Lower leg skin (tissue), 4 donors: ENCODE data around the gene OTOP3. TPM values are rescaled to one million over a fixed set of nuclear protein-coding genes. Genes with fewer than 3 reads are reported as not detected.

ENCODE experiments used
- DNase-seq, 2 donors: peaks; one replicate each; pipeline ENCODE4 v3.0.0-alpha.2; 2019; ENCODE audit warnings: low spot score in 2 of 2
- H3K4me3 ChIP-seq: fragments of 200-600 bp; sonication (generic); 2 replicates; pipeline ENCODE4 v1.5.1; 2017; ENCODE audit warnings: mild to moderate bottlenecking, low read depth; ENCODE audit not compliant: poor library complexity, severe bottlenecking
- POLR2A ChIP-seq, 2 donors: fragments of 450-650 bp; IDR thresholded peaks; one replicate each; pipeline ENCODE4 v1.6.1; 2016 to 2017; ENCODE audit warnings: antibody characterized with exemption in 2 of 2, mild to moderate bottlenecking in 1 of 2, moderate library complexity in 1 of 2
- WGBS, 2 donors: methylation state at CpG; one replicate each; pipeline ENCODE4 v1.1.5; 2018; 5-methylcytosine and 5-hydroxymethylcytosine counted together
- intact Hi-C: fragments of 100-400 bp; cut with DNase I; formaldehyde crosslinking; loops from one replicate; pipeline ENCODE4 v1.15.0; 2023; ENCODE audit warnings: low total_unique reads
- total RNA-seq, 4 donors: library from RNA; depleted of rRNA; stranded (reverse); fragments of >200 nt; gene quantifications; one replicate each; pipeline ENCODE4 v1.1.0, GENCODE V29; 2016
- TF ChIP-seq, protein P1 (sequence below), 3 donors: fragments of 450-650 bp; IDR thresholded peaks; one replicate each; pipeline ENCODE4 v1.5.1; 2016; ENCODE audit warnings: antibody characterized with exemption in 3 of 3, mild to moderate bottlenecking in 3 of 3, moderate library complexity in 2 of 3

The OTOP3 gene
- total RNA-seq, 4 donors from 2014 or later = 0.64 to 2.3 (median 1.1) TPM; not detected in 1

DNA sequence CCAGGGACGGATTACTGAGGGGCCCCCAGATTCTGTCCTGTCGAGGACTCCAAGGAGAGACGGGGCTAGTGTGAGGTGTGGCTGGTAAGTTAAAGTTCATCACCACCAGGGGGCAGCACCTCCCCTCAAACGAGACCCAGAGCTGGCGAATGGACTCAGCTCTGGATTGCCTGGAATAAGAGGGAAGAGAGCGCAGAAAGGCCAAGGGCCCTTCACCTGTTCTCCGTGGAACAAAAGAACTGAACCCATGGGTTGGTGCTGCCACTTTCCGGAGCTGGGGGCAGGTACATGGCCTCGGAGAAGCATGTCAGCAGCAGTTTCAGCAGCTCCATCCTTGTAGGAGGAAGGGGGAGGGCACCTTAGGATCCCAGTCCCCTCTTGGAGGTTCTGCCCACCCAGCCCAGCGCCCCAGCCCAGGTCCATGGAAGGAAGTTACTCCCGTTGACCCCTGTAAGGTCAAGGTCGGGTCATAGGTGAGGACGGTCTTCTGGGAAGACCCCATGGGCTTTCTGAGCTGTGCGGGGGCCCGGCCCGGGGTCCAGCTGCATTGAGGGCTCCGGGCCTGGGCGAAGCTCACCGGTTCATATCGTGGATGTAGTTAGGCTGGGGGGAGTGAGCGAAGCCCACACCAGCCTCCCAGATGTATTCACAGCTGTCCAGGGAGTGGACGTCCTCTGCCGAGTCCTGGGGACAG lies 26.1 kb downstream of the OTOP3 start:
- intact Hi-C loops = loop anchor here (10.0 kb wide), 1 partner anchor 233 kb away; no protein-coding TSS in a partner anchor
- H3K4me3 ChIP-seq = no peak overlapping the region
- TF ChIP-seq, protein P1, sequence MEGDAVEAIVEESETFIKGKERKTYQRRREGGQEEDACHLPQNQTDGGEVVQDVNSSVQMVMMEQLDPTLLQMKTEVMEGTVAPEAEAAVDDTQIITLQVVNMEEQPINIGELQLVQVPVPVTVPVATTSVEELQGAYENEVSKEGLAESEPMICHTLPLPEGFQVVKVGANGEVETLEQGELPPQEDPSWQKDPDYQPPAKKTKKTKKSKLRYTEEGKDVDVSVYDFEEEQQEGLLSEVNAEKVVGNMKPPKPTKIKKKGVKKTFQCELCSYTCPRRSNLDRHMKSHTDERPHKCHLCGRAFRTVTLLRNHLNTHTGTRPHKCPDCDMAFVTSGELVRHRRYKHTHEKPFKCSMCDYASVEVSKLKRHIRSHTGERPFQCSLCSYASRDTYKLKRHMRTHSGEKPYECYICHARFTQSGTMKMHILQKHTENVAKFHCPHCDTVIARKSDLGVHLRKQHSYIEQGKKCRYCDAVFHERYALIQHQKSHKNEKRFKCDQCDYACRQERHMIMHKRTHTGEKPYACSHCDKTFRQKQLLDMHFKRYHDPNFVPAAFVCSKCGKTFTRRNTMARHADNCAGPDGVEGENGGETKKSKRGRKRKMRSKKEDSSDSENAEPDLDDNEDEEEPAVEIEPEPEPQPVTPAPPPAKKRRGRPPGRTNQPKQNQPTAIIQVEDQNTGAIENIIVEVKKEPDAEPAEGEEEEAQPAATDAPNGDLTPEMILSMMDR (IDR thresholded peaks at IDR 0.05) = peak in 1 of 3 donors; percentile 79
- TF ChIP-seq POLR2A (IDR thresholded peaks at IDR 0.05) = no peak
- DNase-seq = peak; percentile 86 to 98
- 20 to 47% methylated on average over 11 to 23 of the region's 23 CpGs for WGBS, 2 donors

DNA sequence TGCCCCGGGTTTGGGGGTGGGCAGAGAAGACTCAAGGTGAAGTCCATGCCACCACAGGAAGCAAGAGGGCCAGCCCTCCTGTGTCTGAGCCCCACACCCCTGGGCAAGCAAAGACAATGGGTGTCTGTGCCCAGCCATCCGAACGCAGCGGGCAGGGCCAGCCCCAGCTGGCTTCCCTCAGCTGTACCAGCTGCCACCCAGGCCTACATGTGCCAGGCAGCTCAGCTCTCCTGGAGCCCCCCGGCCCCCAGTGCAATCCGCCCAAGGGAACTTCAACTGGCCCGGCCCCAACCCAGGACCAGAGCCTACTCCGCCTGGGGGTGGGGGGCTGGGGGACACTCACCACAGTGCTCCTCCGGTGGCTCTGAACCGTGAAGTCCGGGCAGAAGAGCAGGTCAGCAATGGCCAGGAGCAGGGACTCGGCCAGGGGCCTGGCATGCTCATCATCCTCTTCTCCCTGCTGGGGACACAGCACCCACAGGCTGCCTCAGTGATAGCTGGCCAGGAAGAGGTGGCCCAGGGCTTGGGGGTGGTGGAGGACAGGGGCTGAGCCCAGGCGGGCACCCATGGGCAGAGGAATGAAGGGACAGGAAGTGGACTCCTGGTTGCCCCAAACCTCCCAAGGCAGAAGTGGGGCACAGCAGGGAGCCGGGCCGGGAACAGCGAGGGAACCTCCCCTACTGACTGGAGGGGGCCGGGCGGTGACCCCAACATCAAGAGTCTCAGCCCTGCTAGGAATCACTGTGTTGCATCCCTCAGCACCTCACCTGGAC lies 27.1 kb downstream of the OTOP3 start:
- no peak for DNase-seq
- TF ChIP-seq, protein P1 (IDR thresholded peaks at IDR 0.05) = no peak
- TF ChIP-seq POLR2A (IDR thresholded peaks at IDR 0.05) = no peak
- intact Hi-C loops = loop anchor here (10.0 kb wide), 1 partner anchor 232 kb away; no protein-coding TSS in a partner anchor
- no peak overlapping the region for H3K4me3 ChIP-seq
- WGBS, 2 donors = 77 to 90% methylated on average over 14 to 18 of the region's 18 CpGs

DNA sequence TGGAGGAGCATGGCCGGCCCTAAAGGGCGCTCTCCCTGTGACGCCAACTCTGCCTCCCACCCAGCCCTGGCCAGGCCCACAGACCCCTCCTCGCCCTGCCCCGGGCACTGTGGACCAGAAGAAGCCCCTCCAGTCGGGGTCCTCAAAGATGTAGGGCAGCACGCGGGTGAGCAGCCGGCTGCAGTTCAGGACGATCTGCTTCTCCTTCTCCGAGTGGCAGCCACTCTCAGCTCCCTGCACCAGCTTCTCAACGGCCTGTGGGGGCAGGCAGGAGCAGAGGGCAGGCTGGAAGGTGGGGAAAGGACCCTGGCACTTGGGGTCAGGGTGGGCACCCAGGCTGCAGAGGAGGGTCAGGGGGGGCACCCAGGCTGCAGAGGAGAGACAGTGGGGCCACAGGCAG lies 28.0 kb downstream of the OTOP3 start:
- 70 to 71% methylated on average over 7 to 12 of the region's 12 CpGs for WGBS, 2 donors
- no peak for DNase-seq
- TF ChIP-seq, protein P1 (IDR thresholded peaks at IDR 0.05) = no peak
- TF ChIP-seq POLR2A (IDR thresholded peaks at IDR 0.05) = no peak
- intact Hi-C loops = loop anchor here (10.0 kb wide), 1 partner anchor 231 kb away; no protein-coding TSS in a partner anchor
- no peak overlapping the region for H3K4me3 ChIP-seq

DNA sequence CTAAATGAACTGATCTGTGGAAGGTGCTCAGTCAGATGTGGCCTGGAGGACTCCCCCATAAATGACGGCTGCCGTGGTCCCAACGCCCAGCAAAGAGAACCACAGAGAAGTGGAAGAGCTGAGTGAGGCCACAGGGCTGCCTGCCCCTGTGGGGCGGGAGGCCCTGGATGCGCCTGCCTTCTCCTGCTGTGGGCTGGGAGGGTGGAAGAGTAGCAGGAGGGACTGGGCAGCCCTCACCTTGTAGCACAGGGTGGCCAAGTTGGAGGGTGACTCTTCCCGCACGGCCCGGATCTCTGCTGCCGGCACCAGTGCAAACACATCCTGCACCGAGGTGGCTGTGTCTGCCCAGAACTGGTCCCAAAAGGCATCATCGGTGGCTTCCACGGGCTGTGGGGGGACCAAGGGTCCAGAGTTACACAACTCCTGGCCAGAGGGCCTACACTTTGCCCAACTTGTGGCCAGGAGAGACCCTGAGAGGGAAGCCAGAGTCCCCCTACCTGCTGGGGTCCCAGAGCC lies 28.6 kb downstream of the OTOP3 start:
- 75 to 84% methylated on average over 12 of the region's 12 CpGs for WGBS, 2 donors
- no peak overlapping the region for H3K4me3 ChIP-seq
- no peak for TF ChIP-seq POLR2A (IDR thresholded peaks at IDR 0.05)
- TF ChIP-seq, protein P1 (IDR thresholded peaks at IDR 0.05) = no peak
- intact Hi-C loops = loop anchor here (10.0 kb wide), 1 partner anchor 230 kb away; no protein-coding TSS in a partner anchor
- no peak for DNase-seq

DNA sequence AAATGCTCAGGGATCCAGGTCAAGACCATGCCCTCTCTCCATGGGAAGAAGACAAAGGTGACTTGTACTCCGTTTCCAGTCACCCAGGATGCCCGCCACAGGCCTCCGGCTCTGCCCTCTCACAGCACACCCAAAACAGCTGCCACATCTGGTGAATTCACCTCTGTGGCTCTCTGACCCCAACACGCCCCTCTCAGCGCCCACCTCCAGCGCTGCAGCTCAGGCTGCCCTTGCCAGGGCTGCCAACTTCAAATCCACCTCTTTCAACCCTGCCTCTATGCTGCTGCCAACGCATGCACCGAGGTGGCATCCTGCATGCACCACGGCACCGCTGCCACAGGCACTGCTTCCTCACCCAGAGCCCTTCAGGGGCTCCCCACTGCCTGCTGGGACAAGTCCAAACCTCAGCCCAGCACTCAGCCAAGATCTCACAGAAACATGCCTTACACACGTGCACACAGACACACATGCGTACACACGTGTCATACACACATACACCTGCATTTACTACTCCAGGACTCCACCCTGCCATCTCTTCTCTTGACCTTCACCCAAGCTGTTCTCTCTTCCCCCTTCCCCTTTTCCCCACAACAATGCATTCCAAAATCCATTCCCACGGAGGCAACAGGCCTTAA lies 29.4 kb downstream of the OTOP3 start:
- 59 to 60% methylated on average over 12 to 14 of the region's 14 CpGs for WGBS, 2 donors
- TF ChIP-seq, protein P1 (IDR thresholded peaks at IDR 0.05) = no peak
- no peak for TF ChIP-seq POLR2A (IDR thresholded peaks at IDR 0.05)
- intact Hi-C loops = loop anchor here (10.0 kb wide), 1 partner anchor 230 kb away; no protein-coding TSS in a partner anchor
- H3K4me3 ChIP-seq = no peak overlapping the region
- no peak for DNase-seq
